Right lobe of liver (tissue), 6 donors: Measurements from ENCODE around the gene CD248. TPM values are rescaled to one million over a fixed set of nuclear protein-coding genes. Genes with fewer than 3 reads are reported as not detected.

Experiments
- ATAC-seq, 4 donors: fragments of 200-7000 bp; cut with Tn5 transposase; one replicate each; pipeline ENCODE4 v1.9.1; 2020; ENCODE audit warnings: mild to moderate bottlenecking in 4 of 4, moderate library complexity in 4 of 4
- DNase-seq, 3 donors: peaks; one replicate each; pipeline ENCODE4 v3.0.0-alpha.2; 2020
- H3K27ac ChIP-seq, 3 donors: fragments of 200-600 bp; one replicate each; pipeline ENCODE4 v1.8.0; 2022
- H3K27me3 ChIP-seq, 2 donors: fragments of 200-600 bp; one replicate each; pipeline ENCODE4 v1.8.0; 2022
- H3K36me3 ChIP-seq, 4 donors: fragments of 200-600 bp; sonication (generic) in 1 of 4; one replicate each; pipeline versions ENCODE4 v1.5.1 to v1.8.0; 2017 to 2022; ENCODE audit warnings: control low read depth in 1 of 4
- H3K4me1 ChIP-seq, 4 donors: fragments of 200-600 bp; sonication (generic) in 1 of 4; one replicate each; pipeline versions ENCODE4 v1.5.1 to v1.8.0; 2017 to 2022; ENCODE audit warnings: control low read depth in 1 of 4
- H3K4me3 ChIP-seq, 3 donors: fragments of 200-600 bp; one replicate each; pipeline ENCODE4 v1.8.0; 2022
- H3K9me3 ChIP-seq, 4 donors: fragments of 200-600 bp; sonication (generic) in 1 of 4; one replicate each; pipeline versions ENCODE4 v1.5.1 to v1.8.0; 2017 to 2022; ENCODE audit warnings: control low read depth in 1 of 4
- CTCF ChIP-seq, 4 donors: fragments of 200-600 bp in 3 of 4; fragments of 450-650 bp in 1 of 4; IDR thresholded peaks; one replicate each; pipeline versions ENCODE4 v1.5.1 to v1.8.0; 2016 to 2022; ENCODE audit warnings: antibody characterized with exemption in 4 of 4, mild to moderate bottlenecking in 2 of 4
- POLR2A ChIP-seq: fragments of 450-650 bp; IDR thresholded peaks from one replicate; pipeline ENCODE4 v1.6.1; 2017; ENCODE audit warnings: antibody characterized with exemption, mild to moderate bottlenecking
- WGBS: methylation state at CpG from one replicate; pipeline ENCODE4 v1.1.6; 2018; ENCODE audit warnings: low coverage, low lambda C conversion rate; ENCODE audit not compliant: insufficient coverage; ENCODE audit errors: missing lambda C conversion rate; 5-methylcytosine and 5-hydroxymethylcytosine counted together
- intact Hi-C, 2 donors: fragments of 100-400 bp; cut with DNase I; formaldehyde crosslinking; loops; one replicate each; pipeline versions ENCODE4 v1.11.2 to v1.14.1; 2022
- total RNA-seq, 6 experiments: library from RNA; depleted of rRNA in 2 of 6; stranded (reverse); fragments of >200 nt in 2 of 6; fragmentation: NEBNext Ultra II Directional in 3 of 6; extraction: Animal tissue kit (Norgen Biotek cat#: 25700) in 3 of 6; gene quantifications; one replicate each; pipeline versions ENCODE4 v1.1.0 to v1.2.4, GENCODE V29; 2016 to 2023
- donor health status: DM: no; HTN: yes; CAD: no.
- donor health status: DM: no; HTN: no; CAD: no.
- donor health status: DM: no; HTN: no; CAD: no.
- donor health status: DM: no; HTN: yes; CAD: no.
- donor health status: DM: no; HTN: yes; CAD: no.

Gene CD248
- total RNA-seq, 6 experiments from 2014 or later: 0.37 to 3.2 (median 0.94) TPM

- no peak overlapping the region for H3K4me3 ChIP-seq
- H3K9me3 ChIP-seq: no peaks in the 10 kb centered on the region
- no peaks in the 10 kb centered on the region for H3K27me3 ChIP-seq
- intact Hi-C loops: no loop called here
- TF ChIP-seq CTCF (IDR thresholded peaks at IDR 0.05) (no peak), POLR2A (no peak)
- ATAC-seq (no peak), DNase-seq (no peak)
- H3K4me1 ChIP-seq: peaks cover 0 to 8% (median 2%) of the 10 kb centered on the region in 4 donors
- H3K36me3 ChIP-seq: no peaks in the 10 kb centered on the region
- no peak overlapping the region for H3K27ac ChIP-seq
- WGBS: 88% methylated on average over 8 of the region's 20 CpGs
These were observed 50.3 kb downstream of the CD248 start for GRCh38 chr11:66266378-66267038.

- 89% methylated on average over 10 of the region's 26 CpGs for WGBS
- H3K9me3 ChIP-seq: no peaks in the 10 kb centered on the region
- no peak for DNase-seq
- H3K36me3 ChIP-seq: no peaks in the 10 kb centered on the region
- H3K27me3 ChIP-seq: no peaks in the 10 kb centered on the region
- intact Hi-C loops: no loop called here
- no peak overlapping the region for H3K4me3 ChIP-seq
- H3K4me1 ChIP-seq: peaks cover 0 to 8% (median 2%) of the 10 kb centered on the region in 4 donors
- TF ChIP-seq POLR2A (no peak), CTCF (IDR thresholded peaks at IDR 0.05) (no peak)
- no peak for ATAC-seq
- no peak overlapping the region for H3K27ac ChIP-seq
These were observed 51.1 kb downstream of the CD248 start for GRCh38 chr11:66265531-66266377.

GRCh38 chr11:66264914-66265313, 51.9 kb downstream of the CD248 start:
- Histone ChIP-seq H3K27me3 (no peaks in the 10 kb centered on the region), H3K4me3 (no peak overlapping the region), H3K4me1 (peaks cover 0 to 6% (median 2%) of the 10 kb centered on the region in 4 donors), H3K9me3 (no peaks in the 10 kb centered on the region), H3K36me3 (no peaks in the 10 kb centered on the region), H3K27ac (no peak overlapping the region)
- TF ChIP-seq POLR2A (no peak), CTCF (IDR thresholded peaks at IDR 0.05) (peak in 2 of 4 donors; percentile 3 to 6)
- no peak for ATAC-seq
- DNase-seq: no peak
- 72% methylated on average over 4 of the region's 12 CpGs for WGBS
- intact Hi-C loops: no loop called here

Other genes starting within 250 kb of the CD248 start
- gene PACS1, start 246.8 kb downstream of the CD248 start, total RNA-seq: 10 to 100 TPM in 4 of 6 experiments, 1 to 10 TPM in 2; 5.8 to 23.7 (median 12.5) TPM
- gene KLC2, start 59.3 kb downstream of the CD248 start, total RNA-seq: 10 to 100 TPM in 1 of 6 experiments, 1 to 10 TPM in 5; 3.8 to 11.5 (median 6.3) TPM
- gene RAB1B, start 48.4 kb downstream of the CD248 start, total RNA-seq: 10 to 100 TPM; 52.3 to 69.0 (median 59.6) TPM
- under 1 TPM in 2 of 6 experiments, not detected in 4; 0.26 to 0.51 TPM for gene CNIH2, start 38.9 kb downstream of the CD248 start, total RNA-seq
- 100 to 1,000 TPM in 3 of 6 experiments, 10 to 100 TPM in 3; 75.0 to 170 (median 97.9) TPM for gene YIF1A, start 27.9 kb downstream of the CD248 start, total RNA-seq
- gene TMEM151A, start 25.1 kb downstream of the CD248 start, total RNA-seq: under 1 TPM in 4 of 6 experiments, not detected in 2; 0.13 to 0.86 (median 0.45) TPM
- gene RIN1, start 19.4 kb upstream of the CD248 start, total RNA-seq: 1 to 10 TPM in 3 of 6 experiments, under 1 TPM in 3; 0.46 to 1.8 (median 0.94) TPM
- gene BRMS1, start 28.1 kb upstream of the CD248 start, total RNA-seq: 10 to 100 TPM in 5 of 6 experiments, 1 to 10 TPM in 1; 8.2 to 31.9 (median 12.1) TPM
- gene B4GAT1, start 30.6 kb upstream of the CD248 start, total RNA-seq: 10 to 100 TPM in 5 of 6 experiments, 1 to 10 TPM in 1; 6.3 to 25.4 (median 15.6) TPM
- 1 to 10 TPM in 4 of 6 experiments, under 1 TPM in 2; 0.35 to 2.2 (median 1.1) TPM for gene SLC29A2, start 54.7 kb upstream of the CD248 start, total RNA-seq
- not detected for gene NPAS4, start 104.0 kb upstream of the CD248 start, total RNA-seq
- gene MRPL11, start 121.8 kb upstream of the CD248 start, total RNA-seq: 10 to 100 TPM; 17.6 to 34.1 (median 28.6) TPM
- 1 to 10 TPM; 2.0 to 5.3 (median 3.2) TPM for gene PELI3, start 149.9 kb upstream of the CD248 start, total RNA-seq
- gene DPP3, start 163.4 kb upstream of the CD248 start, total RNA-seq: 10 to 100 TPM; 18.0 to 25.6 (median 22.0) TPM
- 10 to 100 TPM in 4 of 6 experiments, 1 to 10 TPM in 2; 6.2 to 18.1 (median 11.2) TPM for gene BBS1, start 193.6 kb upstream of the CD248 start, total RNA-seq
- gene ZDHHC24, start 229.0 kb upstream of the CD248 start, total RNA-seq: 10 to 100 TPM in 1 of 6 experiments, 1 to 10 TPM in 5; 3.6 to 15.5 (median 5.8) TPM
- not detected for gene ACTN3, start 229.9 kb upstream of the CD248 start, total RNA-seq